Neutrophil (primary cell): ENCODE results near the gene TPSG1.

Source experiments
- H3K27ac ChIP-seq: fragments of 200-600 bp; sonication (generic); 2 replicates; pipeline ENCODE4 v1.5.1; 2016; ENCODE audit warnings: mild to moderate bottlenecking, moderate library complexity
- H3K27me3 ChIP-seq: fragments of 200-600 bp; sonication (generic); 2 replicates; pipeline ENCODE4 v1.6.0; 2016; ENCODE audit warnings: mild to moderate bottlenecking
- H3K36me3 ChIP-seq: fragments of 200-600 bp; sonication (generic); 2 replicates; pipeline ENCODE4 v1.5.1; 2017
- H3K4me1 ChIP-seq, 2 experiments: fragments of 200-600 bp in 1 of 2; sonication (generic) in 1 of 2; 1 replicate in 1 of 2; 2 replicates in 1 of 2; pipeline versions ENCODE4 v1.5.1 to v1.6.1; 2013 to 2016; ENCODE audit warnings: low read depth in 1 of 2, low read length in 1 of 2, mild to moderate bottlenecking in 1 of 2, moderate library complexity in 1 of 2; ENCODE audit not compliant: control insufficient read depth in 1 of 2, insufficient read depth in 1 of 2
- H3K4me3 ChIP-seq, 2 experiments: fragments of 200-600 bp in 1 of 2; sonication (generic) in 1 of 2; 1 replicate in 1 of 2; 2 replicates in 1 of 2; pipeline ENCODE4 v1.5.1; 2013 to 2016; ENCODE audit warnings: low read depth in 1 of 2, low read length in 1 of 2, mild to moderate bottlenecking in 1 of 2, moderate library complexity in 1 of 2
- H3K9me3 ChIP-seq: fragments of 200-600 bp; sonication (generic); 2 replicates; pipeline ENCODE4 v1.5.1; 2016
- CTCF ChIP-seq: fragments of 200-600 bp; sonication (generic); IDR thresholded peaks from 2 replicates; pipeline ENCODE4 v1.5.1; 2016; ENCODE audit warnings: antibody characterized with exemption

Gene TPSG1

GRCh38 chr16:1224558-1224957 lies 510 bp downstream of the TPSG1 start:
- no peaks in the 10 kb centered on the region for H3K36me3 ChIP-seq
- no peak for TF ChIP-seq CTCF
- H3K9me3 ChIP-seq = no peaks in the 10 kb centered on the region
- no peak overlapping the region for H3K27ac ChIP-seq
- H3K4me1 ChIP-seq = no peaks in the 10 kb centered on the region
- no peak overlapping the region for H3K4me3 ChIP-seq
- no peaks in the 10 kb centered on the region for H3K27me3 ChIP-seq

- H3K36me3 ChIP-seq = no peaks in the 10 kb centered on the region
- no peak for TF ChIP-seq CTCF
- no peaks in the 10 kb centered on the region for H3K27me3 ChIP-seq
These were observed 1.5 kb downstream of the TPSG1 start for GRCh38 chr16:1223355-1224214.

GRCh38 chr16:1222553-1223354 lies 2.3 kb downstream of the TPSG1 start:
- H3K27ac ChIP-seq = no peak overlapping the region
- no peak for TF ChIP-seq CTCF

More at GRCh38 chr16:1223355-1224214, 1.5 kb downstream of the TPSG1 start:
- no peak overlapping the region for H3K27ac ChIP-seq
- H3K4me1 ChIP-seq = no peaks in the 10 kb centered on the region
- H3K9me3 ChIP-seq = no peaks in the 10 kb centered on the region
- no peak overlapping the region for H3K4me3 ChIP-seq

GRCh38 chr16:1221628-1222552 lies 3.2 kb downstream of the TPSG1 start:
- TF ChIP-seq CTCF = no peak
- H3K4me1 ChIP-seq = no peaks in the 10 kb centered on the region
- H3K4me3 ChIP-seq = no peak overlapping the region
- no peak overlapping the region for H3K27ac ChIP-seq
- H3K36me3 ChIP-seq = no peaks in the 10 kb centered on the region
- no peaks in the 10 kb centered on the region for H3K27me3 ChIP-seq
- H3K9me3 ChIP-seq = no peaks in the 10 kb centered on the region

More at GRCh38 chr16:1222553-1223354, 2.3 kb downstream of the TPSG1 start:
- H3K9me3 ChIP-seq = no peaks in the 10 kb centered on the region
- no peaks in the 10 kb centered on the region for H3K4me1 ChIP-seq
- no peak overlapping the region for H3K4me3 ChIP-seq
- H3K27me3 ChIP-seq = no peaks in the 10 kb centered on the region
- H3K36me3 ChIP-seq = no peaks in the 10 kb centered on the region
